Endothelial cell of umbilical vein (primary cell): ENCODE results near the gene PHKG2. TPM values are rescaled to one million over a fixed set of nuclear protein-coding genes. Genes with fewer than 3 reads are reported as not detected.

ENCODE experiments used
- BruUV-seq: library from RNA; stranded (reverse); fragments of 400-500 nt; replicated peaks from 2 replicates; lab custom pipeline; 2021; lab: Mats Ljungman, UMichigan
- CTCF ChIA-PET: fragments of 300-600, 350-600 bp; sonication (Branson Sonifier 250); formaldehyde crosslinking; loops from one replicate; lab custom pipeline; 2021; ENCODE audit warnings: antibody characterized with exemption, inconsistent platforms; lab: Charles Lee
- POLR2A ChIA-PET: fragments of 300-600, 350-600 bp; sonication (Branson Sonifier 250); formaldehyde crosslinking; loops from one replicate; lab custom pipeline; 2021; ENCODE audit warnings: antibody characterized with exemption, inconsistent platforms; lab: Charles Lee
- DNase-seq: peaks from one replicate; pipeline ENCODE4 v3.0.0-alpha.2; 2011; ENCODE audit warnings: low read depth, low spot score
- FAIRE-seq: peaks from 2 replicates; lab custom pipeline; 2011; peaks lifted over from hg19 to GRCh38; lab: Jason Lieb, UNC
- H2AFZ ChIP-seq: 2 replicates; pipeline ENCODE4 v1.6.0; 2012; ENCODE audit warnings: low read depth, low read length, control low read depth, inconsistent platforms
- H3K27ac ChIP-seq: 2 replicates; pipeline ENCODE4 v1.5.1; 2011; ENCODE audit warnings: low read depth, mild to moderate bottlenecking, control low read depth, low read length, moderate library complexity; ENCODE audit not compliant: insufficient read depth
- H3K27me3 ChIP-seq, 2 experiments: 2 replicates each; pipeline versions ENCODE4 v1.6.0 to v1.6.1; 2011; ENCODE audit warnings: low read length in 2 of 2, mixed read lengths in 1 of 2; ENCODE audit not compliant: control insufficient read depth in 2 of 2, insufficient read depth in 2 of 2
- H3K36me3 ChIP-seq, 2 experiments: 2 replicates in 1 of 2; 3 replicates in 1 of 2; pipeline ENCODE4 v1.5.1; 2011; ENCODE audit warnings: low read length in 2 of 2, mild to moderate bottlenecking in 1 of 2, moderate library complexity in 1 of 2; ENCODE audit not compliant: control insufficient read depth in 2 of 2, insufficient read depth in 2 of 2; ENCODE audit errors: extremely low read depth in 1 of 2
- H3K4me1 ChIP-seq: 3 replicates; pipeline ENCODE4 v1.5.1; 2011; ENCODE audit warnings: mild to moderate bottlenecking, low read length; ENCODE audit not compliant: control insufficient read depth, insufficient read depth; ENCODE audit errors: extremely low read depth
- H3K4me2 ChIP-seq: 2 replicates; pipeline ENCODE4 v1.6.1; 2011; ENCODE audit warnings: low read length, control low read depth, mixed read lengths; ENCODE audit not compliant: insufficient read depth
- H3K4me3 ChIP-seq, 3 experiments: fragments of 200-600 bp in 1 of 3; sonication (generic), shearing (Covaris generic) in 1 of 3; replicated peaks in 1 of 3; 2 replicates each; pipeline ENCODE4 v1.5.1; 2011 to 2016; ENCODE audit warnings: control low read depth in 3 of 3, low read length in 3 of 3, mild to moderate bottlenecking in 2 of 3, inconsistent platforms in 1 of 3, low read depth in 1 of 3, moderate library complexity in 1 of 3; ENCODE audit not compliant: insufficient read depth in 1 of 3
- H3K79me2 ChIP-seq: 2 replicates; pipeline ENCODE4 v1.6.0; 2012; ENCODE audit warnings: low read length, inconsistent platforms; ENCODE audit not compliant: control insufficient read depth, insufficient read depth
- H3K9ac ChIP-seq: replicated peaks from 2 replicates; pipeline ENCODE3; 2011; ENCODE audit warnings: low read length, control low read depth; ENCODE audit not compliant: insufficient read depth; ENCODE audit errors: extremely low read depth
- H3K9me1 ChIP-seq: replicated peaks from 3 replicates; pipeline ENCODE4 v1.6.0; 2011; ENCODE audit warnings: mild to moderate bottlenecking, low read length; ENCODE audit not compliant: control insufficient read depth, insufficient read depth; ENCODE audit errors: extremely low read depth
- H3K9me3 ChIP-seq: replicated peaks from 2 replicates; pipeline ENCODE4 v1.5.1; 2012; ENCODE audit warnings: low read length, inconsistent platforms; ENCODE audit not compliant: control insufficient read depth, insufficient read depth
- H4K20me1 ChIP-seq: replicated peaks from 2 replicates; pipeline ENCODE3; 2011; ENCODE audit warnings: mild to moderate bottlenecking, low read length; ENCODE audit not compliant: control insufficient read depth, insufficient read depth; ENCODE audit errors: extremely low read depth
- EZH2 ChIP-seq: IDR thresholded peaks from 2 replicates; pipeline ENCODE4 v1.6.1; 2012; ENCODE audit warnings: borderline replicate concordance, low read depth, mild to moderate bottlenecking, moderate library complexity, low read length, inconsistent platforms; ENCODE audit not compliant: severe bottlenecking
- FOS ChIP-seq: IDR thresholded peaks from 2 replicates; pipeline ENCODE4 v1.6.1; 2011; ENCODE audit warnings: mild to moderate bottlenecking, low read length, moderate library complexity, borderline replicate concordance; ENCODE audit not compliant: insufficient read depth
- GATA2 ChIP-seq: IDR thresholded peaks from 2 replicates; pipeline ENCODE4 v1.7.0; 2011; ENCODE audit warnings: low read depth, mild to moderate bottlenecking, moderate library complexity, mixed read lengths, low read length; ENCODE audit not compliant: insufficient read length, insufficient read depth
- JUN ChIP-seq: IDR thresholded peaks from 2 replicates; pipeline ENCODE4 v1.6.1; 2011; ENCODE audit warnings: borderline replicate concordance, low read depth; ENCODE audit not compliant: insufficient read length, insufficient read depth
- MYC ChIP-seq: IDR thresholded peaks from one replicate; pipeline ENCODE4 v1.6.1; 2011; ENCODE audit warnings: mild to moderate bottlenecking, low read depth, low read length
- POLR2A ChIP-seq: IDR thresholded peaks from 2 replicates; pipeline ENCODE4 v1.6.1; 2012; ENCODE audit warnings: low read depth, mild to moderate bottlenecking, control low read depth, low read length
- POLR2AphosphoS5 ChIP-seq: IDR thresholded peaks from 2 replicates; pipeline ENCODE4 v1.6.1; 2012; ENCODE audit warnings: low read depth, mild to moderate bottlenecking, control low read depth, low read length, moderate library complexity; ENCODE audit not compliant: insufficient read depth
- dilution Hi-C: fragments of 300-500 bp; cut with MboI; formaldehyde crosslinking; loops from one replicate; pipeline ENCODE4 v1.15.0; 2019; ENCODE audit warnings: low sequenced_read_pairs; ENCODE audit not compliant: extremely low pct_ligation_motif_present
- intact Hi-C: fragments of 100-400 bp; cut with micrococcal nuclease; formaldehyde crosslinking; loops from one replicate; pipeline ENCODE4 v1.10.0; 2022
- polyA plus RNA-seq, 4 experiments: library from polyadenylated mRNA; depleted of rRNA in 3 of 4; stranded (reverse) in 3 of 4; unstranded in 1 of 4; fragments of >200 nt; gene quantifications; 2 replicates each; pipeline versions ENCODE4 v1.2.1 to v1.2.3, GENCODE V29; 2011 to 2012; ENCODE audit warnings: missing spikeins in 1 of 4
- total RNA-seq: library from RNA; stranded (reverse); gene quantifications from 2 replicates; pipeline ENCODE4 v1.2.3, GENCODE V29; 2021
- TF ChIP-seq, protein P1 (sequence below), 2 donors: IDR thresholded peaks; 1 replicate in 1 of 2; 2 replicates in 1 of 2; pipeline ENCODE4 v1.5.1; 2011; ENCODE audit warnings: low read length in 2 of 2, mild to moderate bottlenecking in 2 of 2, moderate library complexity in 2 of 2, control low read depth in 1 of 2, inconsistent platforms in 1 of 2, low read depth in 1 of 2; ENCODE audit not compliant: insufficient read depth in 1 of 2; ENCODE audit errors: extremely low read depth in 1 of 2
- TF ChIP-seq, protein P2 (sequence below): IDR thresholded peaks from 2 replicates; pipeline ENCODE4 v1.6.1; 2011; ENCODE audit not compliant: insufficient read depth, insufficient read length

Gene PHKG2
- total and polyA plus RNA-seq, 2 donors (not counting 3 experiments of a cell fraction or from before 2014, with no cell fraction given): 33.0 to 48.8 TPM

DNA sequence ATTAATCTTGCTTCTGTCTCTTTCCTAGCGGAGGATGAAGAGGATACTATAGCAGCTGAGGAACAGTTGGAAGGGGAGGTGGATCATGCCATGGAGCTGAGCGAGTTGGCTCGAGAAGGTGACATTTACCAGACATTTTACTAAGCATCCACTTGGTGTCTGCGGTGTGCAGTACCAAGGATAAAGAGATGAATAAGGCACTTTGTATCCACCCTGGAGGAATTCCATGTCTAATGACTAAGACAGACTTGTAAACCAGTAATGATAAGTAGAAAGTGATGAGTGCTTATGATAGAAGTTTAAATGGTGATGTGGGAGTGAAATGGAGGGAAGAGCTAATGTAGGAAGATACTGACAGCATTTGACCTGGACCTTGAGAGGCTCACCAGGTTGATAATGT is 37.3 kb upstream of the PHKG2 start:
- H3K4me3 ChIP-seq: no peak overlapping the region
- no peak overlapping the region for H3K4me2 ChIP-seq
- no peaks in the 10 kb centered on the region for H3K9me1 ChIP-seq
- no peaks in the 10 kb centered on the region for H4K20me1 ChIP-seq
- intact Hi-C loops (no loop called here), dilution Hi-C loops (no loop called here)
- POLR2A ChIA-PET: no interaction called here
- TF ChIP-seq POLR2A: no peak
- TF ChIP-seq, protein P1, sequence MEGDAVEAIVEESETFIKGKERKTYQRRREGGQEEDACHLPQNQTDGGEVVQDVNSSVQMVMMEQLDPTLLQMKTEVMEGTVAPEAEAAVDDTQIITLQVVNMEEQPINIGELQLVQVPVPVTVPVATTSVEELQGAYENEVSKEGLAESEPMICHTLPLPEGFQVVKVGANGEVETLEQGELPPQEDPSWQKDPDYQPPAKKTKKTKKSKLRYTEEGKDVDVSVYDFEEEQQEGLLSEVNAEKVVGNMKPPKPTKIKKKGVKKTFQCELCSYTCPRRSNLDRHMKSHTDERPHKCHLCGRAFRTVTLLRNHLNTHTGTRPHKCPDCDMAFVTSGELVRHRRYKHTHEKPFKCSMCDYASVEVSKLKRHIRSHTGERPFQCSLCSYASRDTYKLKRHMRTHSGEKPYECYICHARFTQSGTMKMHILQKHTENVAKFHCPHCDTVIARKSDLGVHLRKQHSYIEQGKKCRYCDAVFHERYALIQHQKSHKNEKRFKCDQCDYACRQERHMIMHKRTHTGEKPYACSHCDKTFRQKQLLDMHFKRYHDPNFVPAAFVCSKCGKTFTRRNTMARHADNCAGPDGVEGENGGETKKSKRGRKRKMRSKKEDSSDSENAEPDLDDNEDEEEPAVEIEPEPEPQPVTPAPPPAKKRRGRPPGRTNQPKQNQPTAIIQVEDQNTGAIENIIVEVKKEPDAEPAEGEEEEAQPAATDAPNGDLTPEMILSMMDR (IDR thresholded peaks at IDR 0.05; ENCODE audit: extremely low read depth in 1 of 2, insufficient read depth in 1 of 2, low read depth in 1 of 2, low read length in 2 of 2): no peak
- no peak for TF ChIP-seq FOS
- TF ChIP-seq MYC: no peak
- no peak for TF ChIP-seq JUN
- no peak for TF ChIP-seq GATA2
- peaks cover 5% of the 10 kb centered on the region for H3K4me1 ChIP-seq
- no peaks in the 10 kb centered on the region for H3K9me3 ChIP-seq
- no TSS peak for BruUV-seq
- CTCF ChIA-PET: no interaction called here
- FAIRE-seq (no peak), DNase-seq (no peak)
- no peak overlapping the region for H3K27ac ChIP-seq
- H3K27me3 ChIP-seq: no peaks in the 10 kb centered on the region
- H3K9ac ChIP-seq: no peak overlapping the region
- H2AFZ ChIP-seq: no peak overlapping the region
- peaks cover 10% of the 10 kb centered on the region for H3K79me2 ChIP-seq
- peaks cover 60 to 69% of the 10 kb centered on the region in 2 experiments for H3K36me3 ChIP-seq

DNA sequence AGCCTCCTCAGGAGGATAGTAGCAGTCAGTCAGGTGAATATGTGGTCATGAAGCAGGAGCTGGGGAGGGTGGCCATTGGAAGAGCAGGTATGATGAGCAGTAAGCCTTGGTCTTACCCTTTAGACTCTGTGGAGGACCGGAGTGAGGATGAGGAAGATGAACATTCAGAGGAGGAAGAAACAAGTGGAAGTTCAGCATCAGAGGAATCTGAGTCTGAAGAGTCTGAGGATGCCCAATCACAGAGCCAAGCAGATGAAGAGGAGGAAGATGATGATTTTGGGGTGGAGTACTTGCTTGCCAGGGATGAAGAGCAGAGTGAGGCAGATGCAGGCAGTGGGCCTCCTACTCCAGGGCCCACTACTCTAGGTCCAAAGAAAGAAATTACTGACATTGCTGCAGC is 36.5 kb upstream of the PHKG2 start:
- intact Hi-C loops: no loop called here
- no peaks in the 10 kb centered on the region for H4K20me1 ChIP-seq
- CTCF ChIA-PET: no interaction called here
- TF ChIP-seq GATA2 (no peak), EZH2 (no peak), FOS (no peak), POLR2AphosphoS5 (no peak), POLR2A (no peak)
- TF ChIP-seq, protein P2, sequence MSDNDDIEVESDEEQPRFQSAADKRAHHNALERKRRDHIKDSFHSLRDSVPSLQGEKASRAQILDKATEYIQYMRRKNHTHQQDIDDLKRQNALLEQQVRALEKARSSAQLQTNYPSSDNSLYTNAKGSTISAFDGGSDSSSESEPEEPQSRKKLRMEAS: no peak
- TF ChIP-seq, protein P1 (IDR thresholded peaks at IDR 0.05; ENCODE audit: extremely low read depth in 1 of 2, insufficient read depth in 1 of 2, low read depth in 1 of 2, low read length in 2 of 2): no peak
- no peaks in the 10 kb centered on the region for H3K9me1 ChIP-seq
- H3K27ac ChIP-seq: no peak overlapping the region
- H3K4me3 ChIP-seq: no peak overlapping the region
- no peak overlapping the region for H2AFZ ChIP-seq
- H3K36me3 ChIP-seq: peaks cover 59 to 71% of the 10 kb centered on the region in 2 experiments
- FAIRE-seq (no peak), DNase-seq (no peak)
- peaks cover 5% of the 10 kb centered on the region for H3K4me1 ChIP-seq
- dilution Hi-C loops: no loop called here
- H3K9ac ChIP-seq: no peak overlapping the region
- no peak overlapping the region for H3K4me2 ChIP-seq
- BruUV-seq: no TSS peak
- H3K27me3 ChIP-seq: no peaks in the 10 kb centered on the region
- peaks cover 18% of the 10 kb centered on the region for H3K79me2 ChIP-seq
- H3K9me3 ChIP-seq: no peaks in the 10 kb centered on the region
- POLR2A ChIA-PET: interaction anchor here (0.6 kb wide), 1 partner anchor 11 kb away, joined by 4 read pairs; no protein-coding TSS in a partner anchor
